SK-N-MC (cell line): Measurements from ENCODE around the gene TTC34.

Experiments used
- DNase-seq: peaks from one replicate; pipeline ENCODE4 v3.0.0-alpha.2; 2011; ENCODE audit warnings: low read depth, low spot score
- H3K27ac ChIP-seq: fragments of 200-600 bp; sonication (generic); 2 replicates; pipeline ENCODE4 v1.5.1; 2016; ENCODE audit warnings: mixed run types
- H3K36me3 ChIP-seq: fragments of 200-600 bp; sonication (generic); 2 replicates; pipeline ENCODE4 v1.6.1; 2017; ENCODE audit warnings: antibody characterized with exemption, low read length, mixed read lengths; ENCODE audit not compliant: insufficient read depth
- H3K4me3 ChIP-seq: fragments of 200-600 bp; sonication (generic); 2 replicates; pipeline ENCODE4 v1.5.1; 2016
- H3K9ac ChIP-seq: fragments of 200-600 bp; sonication (generic); 2 replicates; pipeline ENCODE4 v1.8.0; 2017; ENCODE audit warnings: mixed run types, mixed read lengths; ENCODE audit not compliant: insufficient read length
- H3K9me3 ChIP-seq: fragments of 200-600 bp; sonication (generic); 2 replicates; pipeline ENCODE4 v1.6.1; 2017; ENCODE audit warnings: low read depth, mild to moderate bottlenecking, antibody characterized with exemption, low read length, moderate library complexity, mixed read lengths
- EZH2 ChIP-seq: fragments of 200-600 bp; sonication (generic); IDR thresholded peaks from one replicate; pipeline ENCODE4 v1.6.1; 2017; ENCODE audit warnings: antibody characterized with exemption
- FOXP2 ChIP-seq: optimal IDR thresholded peaks from 2 replicates; pipeline ENCODE3; 2011; ENCODE audit warnings: mild to moderate bottlenecking, moderate library complexity; ENCODE audit not compliant: insufficient read depth; ENCODE audit errors: extremely low read length, control extremely low read depth
- POLR2AphosphoS5 ChIP-seq: IDR thresholded peaks from 2 replicates; pipeline ENCODE4 v1.6.1; 2012; ENCODE audit warnings: mild to moderate bottlenecking, low read depth, low read length, borderline replicate concordance

Gene TTC34

GRCh38 chr1:2810899-2811532 is 9.5 kb upstream of the TTC34 start:
- DNase-seq: no peak
- H3K27ac ChIP-seq: no peak overlapping the region
- no peak for TF ChIP-seq EZH2
- TF ChIP-seq FOXP2: no peak
- TF ChIP-seq POLR2AphosphoS5: no peak
- H3K4me3 ChIP-seq: no peak overlapping the region
- no peaks in the 10 kb centered on the region for H3K36me3 ChIP-seq
- H3K9ac ChIP-seq: no peak overlapping the region
- H3K9me3 ChIP-seq: no peaks in the 10 kb centered on the region

GRCh38 chr1:2810281-2810680 is 8.8 kb upstream of the TTC34 start:
- H3K9ac ChIP-seq: no peak overlapping the region
- no peak overlapping the region for H3K4me3 ChIP-seq
- no peaks in the 10 kb centered on the region for H3K9me3 ChIP-seq
- DNase-seq: no peak
- no peaks in the 10 kb centered on the region for H3K36me3 ChIP-seq
- no peak overlapping the region for H3K27ac ChIP-seq
- TF ChIP-seq EZH2 (no peak), POLR2AphosphoS5 (no peak), FOXP2 (no peak)

GRCh38 chr1:2809656-2810055 is 8.2 kb upstream of the TTC34 start:
- DNase-seq: no peak
- H3K27ac ChIP-seq: no peak overlapping the region
- H3K36me3 ChIP-seq: no peaks in the 10 kb centered on the region
- no peak overlapping the region for H3K9ac ChIP-seq
- H3K9me3 ChIP-seq: no peaks in the 10 kb centered on the region
- TF ChIP-seq POLR2AphosphoS5 (no peak), EZH2 (no peak), FOXP2 (no peak)
- H3K4me3 ChIP-seq: no peak overlapping the region

- Histone ChIP-seq H3K4me3 (no peak overlapping the region), H3K9me3 (no peaks in the 10 kb centered on the region), H3K36me3 (no peaks in the 10 kb centered on the region), H3K27ac (no peak overlapping the region), H3K9ac (no peak overlapping the region)
- no peak for DNase-seq
- TF ChIP-seq POLR2AphosphoS5: no peak
- no peak for TF ChIP-seq EZH2
- TF ChIP-seq FOXP2: no peak
Observed at GRCh38 chr1:2808831-2809605, 7.5 kb upstream of the TTC34 start.

- no peak overlapping the region for H3K27ac ChIP-seq
- no peak for TF ChIP-seq POLR2AphosphoS5
- TF ChIP-seq FOXP2: no peak
- TF ChIP-seq EZH2: no peak
- no peak overlapping the region for H3K9ac ChIP-seq
- DNase-seq: no peak
- H3K9me3 ChIP-seq: no peaks in the 10 kb centered on the region
- H3K4me3 ChIP-seq: no peak overlapping the region
- no peaks in the 10 kb centered on the region for H3K36me3 ChIP-seq
Observed at GRCh38 chr1:2808386-2808705, 6.9 kb upstream of the TTC34 start.

GRCh38 chr1:2807678-2808385 is 6.3 kb upstream of the TTC34 start:
- TF ChIP-seq FOXP2: no peak
- TF ChIP-seq EZH2: no peak
- TF ChIP-seq POLR2AphosphoS5: no peak
- Histone ChIP-seq H3K36me3 (no peaks in the 10 kb centered on the region), H3K9me3 (no peaks in the 10 kb centered on the region), H3K27ac (no peak overlapping the region), H3K4me3 (no peak overlapping the region), H3K9ac (no peak overlapping the region)
- no peak for DNase-seq

GRCh38 chr1:2807036-2807435 is 5.5 kb upstream of the TTC34 start:
- Histone ChIP-seq H3K36me3 (no peaks in the 10 kb centered on the region), H3K9ac (no peak overlapping the region), H3K4me3 (no peak overlapping the region), H3K9me3 (no peaks in the 10 kb centered on the region), H3K27ac (no peak overlapping the region)
- no peak for TF ChIP-seq POLR2AphosphoS5
- TF ChIP-seq FOXP2: no peak
- TF ChIP-seq EZH2: no peak
- DNase-seq: no peak

- no peak overlapping the region for H3K27ac ChIP-seq
- H3K36me3 ChIP-seq: no peaks in the 10 kb centered on the region
- no peaks in the 10 kb centered on the region for H3K9me3 ChIP-seq
- H3K4me3 ChIP-seq: no peak overlapping the region
- no peak for TF ChIP-seq EZH2
- TF ChIP-seq POLR2AphosphoS5: no peak
- no peak for TF ChIP-seq FOXP2
- no peak for DNase-seq
- H3K9ac ChIP-seq: no peak overlapping the region
Observed at GRCh38 chr1:2806591-2806990, 5.1 kb upstream of the TTC34 start.
